HepG2 (cell line): Measurements from ENCODE around the gene STYX. TPM values are rescaled to one million over a fixed set of nuclear protein-coding genes. Genes with fewer than 3 reads are reported as not detected.

Experiments
- AGO2 ChIP-seq: fragments of 200-400 bp; formaldehyde crosslinking; optimal IDR thresholded peaks from 2 replicates; pipeline ENCODE3; 2017; ENCODE audit warnings: mild to moderate bottlenecking, low read depth, low read length, moderate library complexity
- ATRX ChIP-seq: sonication (generic); formaldehyde crosslinking; IDR thresholded peaks from 2 replicates; pipeline ENCODE4 v1.4.0; 2020; ENCODE audit warnings: missing genetic modification reagents, borderline replicate concordance
- CEBPZ ChIP-seq: IDR thresholded peaks from 2 replicates; pipeline ENCODE4 v1.6.1; 2012; ENCODE audit warnings: low read length, improper control_type of control experiment
- CENPBD1 ChIP-seq: sonication (generic); formaldehyde crosslinking; IDR thresholded peaks from 2 replicates; pipeline ENCODE4 v1.8.0; 2022; ENCODE audit warnings: missing genetic modification reagents, low read depth, mild to moderate bottlenecking, borderline replicate concordance
- CHD4 ChIP-seq: fragments of 200-600 bp; sonication (generic); IDR thresholded peaks from 2 replicates; pipeline ENCODE4 v1.7.0; 2017; ENCODE audit warnings: mild to moderate bottlenecking, low read length, borderline replicate concordance
- ESRRA ChIP-seq: sonication (generic); formaldehyde crosslinking; IDR thresholded peaks from 2 replicates; pipeline ENCODE4 v1.5.1; 2020; ENCODE audit warnings: mild to moderate bottlenecking, low read depth, missing genetic modification reagents
- FOXK2 ChIP-seq: fragments of 450-650 bp; IDR thresholded peaks from 2 replicates; pipeline ENCODE4 v1.6.1; 2016
- HES4 ChIP-seq: sonication (generic); formaldehyde crosslinking; IDR thresholded peaks from 2 replicates; pipeline ENCODE4 v1.9.0; 2021; ENCODE audit warnings: mild to moderate bottlenecking, missing genetic modification reagents, borderline replicate concordance
- HMGA1 ChIP-seq: sonication (generic); formaldehyde crosslinking; conservative IDR thresholded peaks from 2 replicates; pipeline ENCODE4 v1.4.0; 2020; ENCODE audit warnings: missing genetic modification reagents
- NFKBIZ ChIP-seq: IDR thresholded peaks from 2 replicates; pipeline ENCODE4 v1.6.1; 2018; ENCODE audit warnings: missing genetic modification reagents, missing compliant biosample characterization
- RERE ChIP-seq: IDR thresholded peaks from 2 replicates; pipeline ENCODE4 v1.6.1; 2016; ENCODE audit warnings: low read depth, missing genetic modification reagents, missing compliant biosample characterization
- TARDBP ChIP-seq: sonication (generic); formaldehyde crosslinking; IDR thresholded peaks from 2 replicates; pipeline ENCODE4 v1.8.0; 2022; ENCODE audit warnings: mild to moderate bottlenecking, missing genetic modification reagents
- TOPORS ChIP-seq: sonication (generic); formaldehyde crosslinking; IDR thresholded peaks from 2 replicates; pipeline ENCODE4 v1.8.0; 2023; ENCODE audit warnings: mild to moderate bottlenecking, missing genetic modification reagents
- ZKSCAN1 ChIP-seq: fragments of 150-350 bp; IDR thresholded peaks from 2 replicates; pipeline ENCODE4 v1.6.1; 2014; ENCODE audit warnings: low read length
- ZNF136 ChIP-seq: sonication (generic); formaldehyde crosslinking; IDR thresholded peaks from 2 replicates; pipeline ENCODE4 v1.8.1; 2022; ENCODE audit warnings: low read depth, mild to moderate bottlenecking, moderate library complexity, missing genetic modification reagents
- ZNF260 ChIP-seq: sonication (generic); formaldehyde crosslinking; IDR thresholded peaks from 2 replicates; pipeline ENCODE4 v1.4.0; 2020; ENCODE audit warnings: missing genetic modification reagents, low read depth, mild to moderate bottlenecking, borderline replicate concordance
- ZNF414 ChIP-seq: sonication (generic); formaldehyde crosslinking; IDR thresholded peaks from 2 replicates; pipeline ENCODE4 v1.5.0; 2020; ENCODE audit warnings: missing genetic modification reagents
- ZNF451 ChIP-seq: sonication (generic); formaldehyde crosslinking; IDR thresholded peaks from 2 replicates; pipeline ENCODE4 v1.5.0; 2020; ENCODE audit warnings: mild to moderate bottlenecking, missing genetic modification reagents
- ZNF841 ChIP-seq: sonication (generic); formaldehyde crosslinking; IDR thresholded peaks from 2 replicates; pipeline ENCODE4 v1.8.1; 2023; ENCODE audit warnings: missing genetic modification reagents, borderline replicate concordance
- polyA plus RNA-seq, 8 experiments: library from polyadenylated mRNA; depleted of rRNA in 3 of 8; stranded (reverse) in 7 of 8; unstranded in 1 of 8; fragments of >200 nt; fragmentation: Illumina TruSeq in 4 of 8; extraction: Trizol in 4 of 8; gene quantifications; 2 replicates each; pipeline versions ENCODE4 v1.2.1 to v1.2.3, GENCODE V29; 2011 to 2016; ENCODE audit warnings: low read depth in 4 of 8, missing spikeins in 1 of 8, mixed read lengths in 1 of 8; ENCODE audit not compliant: insufficient read depth in 1 of 8
- total RNA-seq, 5 experiments: library from RNA; depleted of rRNA; stranded (reverse); fragments of >200 nt; fragmentation: Illumina TruSeq; extraction: Trizol; gene quantifications; 2 replicates each; pipeline ENCODE4 v1.2.3, GENCODE V29; 2016; ENCODE audit warnings: low read depth in 1 of 5

STYX gene
- total and polyA plus RNA-seq, 2 of the 13 experiments (the other 11 are each of a cell fraction or from before 2014, with no cell fraction given) = 6.6 to 10.9 TPM

- TF ChIP-seq ZKSCAN1 (no peak), RERE (CRISPR knock-in tag) (0 out of 2 replicates have a peak, but pooled peaks have one; percentile 11), ATRX (CRISPR knock-in tag) (no peak), ZNF136 (no peak), ZNF260 (CRISPR knock-in tag) (no peak), HES4 (CRISPR knock-in tag) (peak; percentile 89), CHD4 (no peak), NFKBIZ (CRISPR knock-in tag) (no peak), FOXK2 (no peak), ZNF841 (CRISPR knock-in tag) (no peak), AGO2 (peak; percentile 80), ESRRA (peak; percentile 60; the same call in 1 of the 2 replicates), TOPORS (peak; percentile 75; the same call in 1 of the 2 replicates), ZNF414 (CRISPR knock-in tag) (0 out of 2 replicates have a peak, but pooled peaks have one; percentile 38), HMGA1 (CRISPR knock-in tag) (no peak), CEBPZ (no peak), TARDBP (CRISPR knock-in tag) (peak; percentile 72), ZNF451 (CRISPR knock-in tag) (no peak; the same call in 1 of the 2 replicates), CENPBD1 (CRISPR knock-in tag) (no peak)
Measured at GRCh38 chr14:52791223-52792096, 61.5 kb downstream of the STYX start, which contains the start of gene GNPNAT1 (continued).
